Prostate gland (tissue), 2 donors: ENCODE measurements around the gene RBFOX1. TPM values are rescaled to one million over a fixed set of nuclear protein-coding genes. Genes with fewer than 3 reads are reported as not detected.

Experiments
- DNase-seq: peaks from one replicate; pipeline ENCODE4 v3.0.0-alpha.2; 2019; ENCODE audit warnings: low spot score
- H3K27ac ChIP-seq, 2 donors: fragments of 200-600 bp; sonication (generic); 2 replicates each; pipeline ENCODE4 v1.5.1; 2017 to 2019
- H3K27me3 ChIP-seq: fragments of 200-600 bp; sonication (generic); replicated peaks from 2 replicates; pipeline ENCODE4 v1.5.1; 2019; ENCODE audit not compliant: insufficient read depth
- H3K36me3 ChIP-seq, 2 donors: fragments of 200-600 bp; sonication (generic); 1 replicate in 1 of 2; 2 replicates in 1 of 2; pipeline versions ENCODE4 v1.5.1 to v1.8.1; 2017 to 2019
- H3K4me1 ChIP-seq: fragments of 200-600 bp; sonication (generic); replicated peaks from 2 replicates; pipeline ENCODE4 v1.5.1; 2019
- H3K4me3 ChIP-seq, 2 donors: fragments of 200-600 bp; sonication (generic); 2 replicates each; pipeline ENCODE4 v1.5.1; 2017 to 2019
- H3K9me3 ChIP-seq: fragments of 200-600 bp; sonication (generic); 2 replicates; pipeline ENCODE4 v1.5.1; 2017
- POLR2A ChIP-seq: fragments of 450-650 bp; IDR thresholded peaks from one replicate; pipeline ENCODE4 v1.6.1; 2016; ENCODE audit warnings: antibody characterized with exemption, mild to moderate bottlenecking
- POLR2AphosphoS5 ChIP-seq: sonication (generic); formaldehyde crosslinking; IDR thresholded peaks from one replicate; pipeline ENCODE4 v1.6.1; 2017; ENCODE audit warnings: antibody characterized with exemption
- WGBS: methylation state at CpG from one replicate; pipeline ENCODE4 v1.1.5; 2018; 5-methylcytosine and 5-hydroxymethylcytosine counted together
- intact Hi-C: fragments of 100-400 bp; cut with DNase I; formaldehyde crosslinking; loops from one replicate; pipeline ENCODE4 v1.14.2; 2022
- total RNA-seq, 2 donors: library from RNA; depleted of rRNA; stranded (reverse); fragments of >200 nt; gene quantifications; one replicate each; pipeline ENCODE4 v1.1.0, GENCODE V29; 2016
- TF ChIP-seq, protein P1 (sequence below), 4 experiments: fragments of 200-600 bp in 2 of 4; fragments of 450-650 bp in 2 of 4; sonication (generic) in 2 of 4; IDR thresholded peaks; 1 replicate in 3 of 4; 2 replicates in 1 of 4; pipeline ENCODE4 v1.5.1; 2016 to 2019; ENCODE audit warnings: antibody characterized with exemption in 4 of 4, mild to moderate bottlenecking in 2 of 4, moderate library complexity in 2 of 4

RBFOX1 gene
- total RNA-seq, 2 donors from 2014 or later, result 1.3 to 1.5 TPM

GRCh38 chr16:7440886-7441400 lies 108.3 kb downstream of the RBFOX1 start:
- WGBS, result 78% methylated on average over 6 of the region's 6 CpGs
- intact Hi-C loops, result no loop called here
- H3K27ac ChIP-seq, result no peak overlapping the region

DNA sequence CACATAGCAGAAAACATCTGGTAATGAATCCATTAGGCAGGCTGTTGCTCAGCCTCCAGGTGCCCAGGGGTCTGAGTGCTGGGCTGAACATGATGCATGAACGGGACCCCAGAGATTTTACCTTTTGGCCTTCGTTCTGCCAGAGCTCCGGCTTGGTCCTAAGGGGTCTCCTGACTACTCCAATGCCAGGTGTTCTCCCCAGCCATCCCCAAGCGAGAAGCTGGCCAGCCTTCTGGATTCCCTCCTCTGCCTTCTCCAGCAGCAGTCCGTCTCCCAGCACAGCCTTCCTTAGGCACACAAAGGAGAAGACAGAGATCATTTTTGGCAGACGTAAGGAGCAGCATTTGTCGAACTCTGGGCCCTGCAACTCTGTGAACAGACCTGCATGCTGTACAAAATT lies 109.4 kb downstream of the RBFOX1 start:
- 64% methylated on average over 7 of the region's 7 CpGs for WGBS
- no peak overlapping the region for H3K27ac ChIP-seq
- no peak for DNase-seq
- H3K27me3 ChIP-seq, result no peaks in the 10 kb centered on the region
- no peaks in the 10 kb centered on the region for H3K36me3 ChIP-seq
- intact Hi-C loops, result no loop called here
- H3K4me1 ChIP-seq, result no peaks in the 10 kb centered on the region
- TF ChIP-seq POLR2A (no peak), POLR2AphosphoS5 (no peak)
- TF ChIP-seq, protein P1, sequence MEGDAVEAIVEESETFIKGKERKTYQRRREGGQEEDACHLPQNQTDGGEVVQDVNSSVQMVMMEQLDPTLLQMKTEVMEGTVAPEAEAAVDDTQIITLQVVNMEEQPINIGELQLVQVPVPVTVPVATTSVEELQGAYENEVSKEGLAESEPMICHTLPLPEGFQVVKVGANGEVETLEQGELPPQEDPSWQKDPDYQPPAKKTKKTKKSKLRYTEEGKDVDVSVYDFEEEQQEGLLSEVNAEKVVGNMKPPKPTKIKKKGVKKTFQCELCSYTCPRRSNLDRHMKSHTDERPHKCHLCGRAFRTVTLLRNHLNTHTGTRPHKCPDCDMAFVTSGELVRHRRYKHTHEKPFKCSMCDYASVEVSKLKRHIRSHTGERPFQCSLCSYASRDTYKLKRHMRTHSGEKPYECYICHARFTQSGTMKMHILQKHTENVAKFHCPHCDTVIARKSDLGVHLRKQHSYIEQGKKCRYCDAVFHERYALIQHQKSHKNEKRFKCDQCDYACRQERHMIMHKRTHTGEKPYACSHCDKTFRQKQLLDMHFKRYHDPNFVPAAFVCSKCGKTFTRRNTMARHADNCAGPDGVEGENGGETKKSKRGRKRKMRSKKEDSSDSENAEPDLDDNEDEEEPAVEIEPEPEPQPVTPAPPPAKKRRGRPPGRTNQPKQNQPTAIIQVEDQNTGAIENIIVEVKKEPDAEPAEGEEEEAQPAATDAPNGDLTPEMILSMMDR (IDR thresholded peaks at IDR 0.05), result no peak
- no peaks in the 10 kb centered on the region for H3K9me3 ChIP-seq
- H3K4me3 ChIP-seq, result no peak overlapping the region

More at GRCh38 chr16:7440886-7441400, 108.3 kb downstream of the RBFOX1 start:
- Histone ChIP-seq H3K4me1 (no peaks in the 10 kb centered on the region), H3K9me3 (no peaks in the 10 kb centered on the region), H3K36me3 (no peaks in the 10 kb centered on the region), H3K4me3 (no peak overlapping the region), H3K27me3 (no peaks in the 10 kb centered on the region)
- TF ChIP-seq POLR2A, result no peak
- TF ChIP-seq POLR2AphosphoS5, result no peak
- TF ChIP-seq, protein P1 (IDR thresholded peaks at IDR 0.05), result no peak
- no peak for DNase-seq

- intact Hi-C loops, result no loop called here
- Histone ChIP-seq H3K4me3 (no peak overlapping the region), H3K9me3 (no peaks in the 10 kb centered on the region), H3K27me3 (no peaks in the 10 kb centered on the region), H3K27ac (no peak overlapping the region), H3K36me3 (no peaks in the 10 kb centered on the region), H3K4me1 (no peaks in the 10 kb centered on the region)
- DNase-seq, result no peak
- TF ChIP-seq POLR2AphosphoS5 (no peak), POLR2A (no peak)
- TF ChIP-seq, protein P1 (IDR thresholded peaks at IDR 0.05), result no peak
- WGBS, result 91% methylated on average over 4 of the region's 4 CpGs
Measured at GRCh38 chr16:7443142-7443541, 110.5 kb downstream of the RBFOX1 start.

DNA sequence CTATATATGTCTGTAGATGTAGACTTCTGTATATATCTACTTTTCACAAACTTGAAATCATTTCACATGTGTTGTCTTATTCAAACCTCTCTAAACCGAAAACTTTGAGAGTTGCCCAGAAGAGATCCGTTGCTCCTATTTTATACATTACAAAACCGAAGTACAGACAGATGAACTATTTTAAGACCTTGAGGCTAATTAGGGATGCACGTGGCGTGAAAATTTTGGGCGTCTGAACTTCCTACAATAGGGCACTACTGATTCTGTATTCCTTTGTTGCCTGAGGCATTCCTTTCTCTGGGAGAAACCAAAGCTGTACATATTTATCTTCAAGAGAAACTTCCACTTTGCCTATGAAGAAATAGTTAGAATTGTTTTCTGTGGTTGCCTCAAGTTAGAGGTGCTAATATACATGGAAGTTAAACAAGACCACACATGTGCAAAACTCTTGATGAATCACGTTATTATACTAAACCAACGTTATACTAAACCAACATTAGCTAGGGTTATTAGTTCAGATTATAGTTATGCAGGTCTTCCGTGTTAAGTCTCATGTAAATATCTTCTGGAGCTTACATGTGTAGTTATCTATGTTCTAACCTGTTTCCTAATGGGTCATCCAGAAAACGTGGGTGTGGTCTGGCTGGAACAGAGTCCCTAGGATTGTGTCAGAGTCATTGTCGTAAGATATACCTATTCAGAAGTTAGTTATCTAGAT lies 111.2 kb downstream of the RBFOX1 start:
- no peak overlapping the region for H3K4me3 ChIP-seq
- DNase-seq, result no peak
- intact Hi-C loops, result no loop called here
- H3K9me3 ChIP-seq, result no peaks in the 10 kb centered on the region
- TF ChIP-seq POLR2AphosphoS5, result no peak
- TF ChIP-seq POLR2A, result no peak
- TF ChIP-seq, protein P1 (IDR thresholded peaks at IDR 0.05), result no peak
- H3K4me1 ChIP-seq, result no peaks in the 10 kb centered on the region
- H3K27ac ChIP-seq, result no peak overlapping the region
- H3K27me3 ChIP-seq, result no peaks in the 10 kb centered on the region
- 60% methylated on average over 11 of the region's 11 CpGs for WGBS
- no peaks in the 10 kb centered on the region for H3K36me3 ChIP-seq

DNA sequence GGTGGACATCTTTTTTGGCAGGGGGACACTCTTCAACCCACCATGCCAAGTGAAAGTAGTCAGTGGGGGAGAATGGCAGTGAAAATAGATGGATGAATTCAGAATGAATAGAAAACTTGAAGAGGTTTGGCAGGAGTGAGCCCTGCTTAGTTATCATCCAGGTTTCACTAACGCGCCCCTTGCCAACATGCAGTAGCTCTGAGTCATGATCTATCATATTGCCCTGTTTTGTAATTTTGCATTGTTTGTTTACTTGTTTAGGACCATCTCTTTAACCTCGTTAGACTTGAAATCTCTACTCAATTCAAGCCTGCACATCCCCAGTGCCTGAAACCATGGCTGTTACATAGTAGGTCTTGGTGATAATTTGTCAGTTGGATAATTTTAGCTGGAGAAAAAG lies 116.7 kb downstream of the RBFOX1 start:
- Histone ChIP-seq H3K27ac (no peak overlapping the region), H3K4me1 (no peaks in the 10 kb centered on the region), H3K36me3 (no peaks in the 10 kb centered on the region), H3K4me3 (no peak overlapping the region), H3K9me3 (no peaks in the 10 kb centered on the region), H3K27me3 (no peaks in the 10 kb centered on the region)
- TF ChIP-seq POLR2A (no peak), POLR2AphosphoS5 (no peak)
- TF ChIP-seq, protein P1 (IDR thresholded peaks at IDR 0.05), result no peak
- intact Hi-C loops, result no loop called here
- WGBS, result 91% methylated on average over 3 of the region's 3 CpGs
- no peak for DNase-seq
